HG03045 (cell line): Measurements from ENCODE around the gene MAEA.

Experiments used
- ATAC-seq: cut with Tn5 transposase; IDR thresholded peaks from one replicate; pipeline ENCODE4 v1.9.1; 2021; ENCODE audit warnings: mild to moderate bottlenecking, moderate library complexity; ENCODE audit not compliant: unreplicated experiment

Gene MAEA

GRCh38 chr4:1289207-1290164 is at the start of gene MAEA:
Gene MAEA, plus strand, starts transcription at chr4:1289891. Its CDS starts 23 bp downstream, at chr4:1289914.
- ATAC-seq: peak; percentile 94

GRCh38 chr4:1239950-1240307 is 49.8 kb upstream of the MAEA start:
- no peak for ATAC-seq

GRCh38 chr4:1240721-1241465 is 48.8 kb upstream of the MAEA start:
- ATAC-seq: no peak

- no peak for ATAC-seq
Observed at GRCh38 chr4:1241466-1241935, 48.2 kb upstream of the MAEA start.

- no peak for ATAC-seq
Observed at GRCh38 chr4:1241936-1242505, 47.7 kb upstream of the MAEA start.

GRCh38 chr4:1242506-1243450 is 46.9 kb upstream of the MAEA start:
- no peak for ATAC-seq

- no peak for ATAC-seq
Observed at GRCh38 chr4:1243451-1244080, 46.1 kb upstream of the MAEA start.

- ATAC-seq: no peak
Observed at GRCh38 chr4:1244081-1244977, 45.4 kb upstream of the MAEA start.

- ATAC-seq: no peak
Observed at GRCh38 chr4:1244978-1245471, 44.7 kb upstream of the MAEA start.

- no peak for ATAC-seq
Observed at GRCh38 chr4:1245481-1246051, 44.1 kb upstream of the MAEA start.

- no peak for ATAC-seq
Observed at GRCh38 chr4:1246111-1246881, 43.4 kb upstream of the MAEA start.

- ATAC-seq: no peak
Observed at GRCh38 chr4:1246901-1247863, 42.5 kb upstream of the MAEA start.

- no peak for ATAC-seq
Observed at GRCh38 chr4:1247864-1248244, 41.8 kb upstream of the MAEA start.

GRCh38 chr4:1248245-1249147 is 41.2 kb upstream of the MAEA start, which contains the start of gene CTBP1:
Gene CTBP1, minus strand, starts transcription at chr4:1249130. Its CDS starts 7,799 bp downstream, at chr4:1241331.
- ATAC-seq: peak; percentile 44

GRCh38 chr4:1249148-1249730 is 40.5 kb upstream of the MAEA start:
- peak; percentile 57 for ATAC-seq
